Measurements from ENCODE around the gene FRYL.
A peak's percentile ranks its signal among the peaks of the same experiment; 100 is the strongest.
"Not testable (repeated sequence)": the region's sequence is repeated elsewhere in the genome, so short reads cannot be mapped to it uniquely, and the experiment has no call there.

Gene FRYL

GRCh38 chr4:48661391-48661790 lies 118.7 kb downstream of the FRYL start:
- DNase-seq (ENCODE audit: low spot score) = no peak

GRCh38 chr4:48660347-48660746 lies 119.7 kb downstream of the FRYL start:
- no peak for DNase-seq (ENCODE audit: low spot score)

- DNase-seq (ENCODE audit: low spot score) = no peak
Observed at GRCh38 chr4:48654015-48654664, 125.9 kb downstream of the FRYL start.

- DNase-seq (ENCODE audit: low spot score) = no peak
Observed at GRCh38 chr4:48653217-48654014, 126.7 kb downstream of the FRYL start.

- DNase-seq (ENCODE audit: low spot score) = no peak
Observed at GRCh38 chr4:48651914-48652313, 128.2 kb downstream of the FRYL start.

GRCh38 chr4:48649505-48649904 lies 130.6 kb downstream of the FRYL start:
- no peak for DNase-seq (ENCODE audit: low spot score)

- no peak for DNase-seq (ENCODE audit: low spot score)
Observed at GRCh38 chr4:48645225-48645794, 134.8 kb downstream of the FRYL start.

- DNase-seq (ENCODE audit: low spot score) = no peak
Observed at GRCh38 chr4:48642421-48643374, 137.4 kb downstream of the FRYL start.

GRCh38 chr4:48641401-48641800 lies 138.7 kb downstream of the FRYL start:
- no peak for DNase-seq (ENCODE audit: low spot score)

- no peak for DNase-seq (ENCODE audit: low spot score)
Observed at GRCh38 chr4:48640699-48641098, 139.4 kb downstream of the FRYL start.

- DNase-seq (ENCODE audit: low spot score) = no peak
Observed at GRCh38 chr4:48640225-48640624, 139.9 kb downstream of the FRYL start.

GRCh38 chr4:48639807-48640206 lies 140.3 kb downstream of the FRYL start:
- DNase-seq (ENCODE audit: low spot score) = no peak

- not testable (repeated sequence) for DNase-seq (ENCODE audit: low spot score)
Observed at GRCh38 chr4:48638586-48638985, 141.5 kb downstream of the FRYL start.

- no peak for DNase-seq (ENCODE audit: low spot score)
Observed at GRCh38 chr4:48636911-48637310, 143.2 kb downstream of the FRYL start.

GRCh38 chr4:48635980-48636379 lies 144.1 kb downstream of the FRYL start:
- no peak for DNase-seq (ENCODE audit: low spot score)

- peak; percentile 90 for DNase-seq (ENCODE audit: low spot score)
Observed at GRCh38 chr4:48635310-48635709, 144.8 kb downstream of the FRYL start.

- no peak for DNase-seq (ENCODE audit: low spot score)
Observed at GRCh38 chr4:48634688-48635308, 145.3 kb downstream of the FRYL start.

- DNase-seq (ENCODE audit: low spot score) = no peak
Observed at GRCh38 chr4:48633657-48634056, 146.4 kb downstream of the FRYL start.

GRCh38 chr4:48629458-48629857 lies 150.6 kb downstream of the FRYL start:
- DNase-seq (ENCODE audit: low spot score) = no peak

GRCh38 chr4:48623182-48623780 lies 156.8 kb downstream of the FRYL start:
- no peak for DNase-seq (ENCODE audit: low spot score)

- no peak for DNase-seq (ENCODE audit: low spot score)
Observed at GRCh38 chr4:48620831-48621230, 159.2 kb downstream of the FRYL start.
